ENCODE measurements around the gene AXDND1. TPM values are rescaled to one million over a fixed set of nuclear protein-coding genes. Genes with fewer than 3 reads are reported as not detected.
"Not testable (repeated sequence)": the region's sequence is repeated elsewhere in the genome, so short reads cannot be mapped to it uniquely, and the experiment has no call there.

Gene AXDND1
- total and polyA plus RNA-seq, 2 of the 8 experiments (the other 6 are each of a cell fraction or from before 2014, with no cell fraction given), result 0.61 TPM; not detected in 1

- H3K4me3 ChIP-seq (ENCODE audit: extremely low read depth in 1 of 4, insufficient read depth in 2 of 4, low read depth in 3 of 4, low read length in 4 of 4); H2BK120ac ChIP-seq (replicated peaks; ENCODE audit: low read depth, low read length); H3K27ac ChIP-seq (ENCODE audit: low read depth, low read length); H3K9ac ChIP-seq (replicated peaks in 1 of 4; ENCODE audit: extremely low read depth in 1 of 4, low read depth in 3 of 4, low read length in 3 of 4); H3K27me3 ChIP-seq (replicated peaks in 1 of 4; ENCODE audit: control insufficient read depth in 3 of 4, extremely low read depth in 1 of 4, insufficient read depth in 3 of 4, low read length in 3 of 4); FAIRE-seq; H3K56ac ChIP-seq (replicated peaks; ENCODE audit: insufficient read length, low read depth, low read length); H2BK15ac ChIP-seq (ENCODE audit: low read length); H2BK20ac ChIP-seq (ENCODE audit: low read length); H4K20me1 ChIP-seq (replicated peaks in 1 of 2; ENCODE audit: control insufficient read depth in 1 of 2, insufficient read depth in 2 of 2, low read length in 2 of 2); H3K4me1 ChIP-seq (replicated peaks in 1 of 4; ENCODE audit: control insufficient read depth in 3 of 4, insufficient read depth in 4 of 4, low read length in 3 of 4); H3K4ac ChIP-seq (replicated peaks; ENCODE audit: insufficient read length, low read depth, low read length); H3K79me1 ChIP-seq (ENCODE audit: low read depth, low read length); H4K5ac ChIP-seq (ENCODE audit: insufficient read length, low read depth, low read length); H2AK5ac ChIP-seq (ENCODE audit: low read depth, low read length); H3K14ac ChIP-seq (ENCODE audit: insufficient read length); H3K9me3 ChIP-seq (ENCODE audit: insufficient read depth in 2 of 2, low read depth in 1 of 2, low read length in 1 of 2); H3K79me2 ChIP-seq (ENCODE audit: control insufficient read depth in 1 of 2, insufficient read depth in 2 of 2, low read length in 2 of 2); H3K36me3 ChIP-seq (ENCODE audit: control insufficient read depth in 2 of 4, insufficient read depth in 4 of 4, low read length in 3 of 4); H3K4me2 ChIP-seq (ENCODE audit: insufficient read depth in 1 of 2, low read depth in 2 of 2, low read length in 2 of 2); H2BK5ac ChIP-seq (ENCODE audit: low read depth, low read length); H3K23me2 ChIP-seq (ENCODE audit: low read depth, low read length); H3K23ac ChIP-seq (ENCODE audit: insufficient read length); H2AFZ ChIP-seq (ENCODE audit: low read length); H4K8ac ChIP-seq (ENCODE audit: extremely low read depth, insufficient read depth, low read length); H4K91ac ChIP-seq (replicated peaks; ENCODE audit: insufficient read length, low read length); DNase-seq (ENCODE audit: low read depth in 1 of 2, low spot score in 2 of 2); H3K18ac ChIP-seq (ENCODE audit: extremely low read depth, low read length); POLR2A ChIA-PET (ENCODE audit: partially characterized antibody); H2BK12ac ChIP-seq (ENCODE audit: low read depth, low read length): not testable (repeated sequence)
- CTCF ChIA-PET (ENCODE audit: partially characterized antibody), result interaction anchor here (3.2 kb wide), 1 partner anchor 10 kb away, joined by 6 read pairs; no protein-coding TSS in a partner anchor
- 91% methylated on average over 1 of the region's 1 CpG; no CpG with 5 or more reads in 1 of the 2 experiments for WGBS, 2 experiments (ENCODE audit: extremely low coverage in 1 of 2, insufficient coverage in 1 of 2, insufficient read length in 1 of 2, insufficient replicate concordance in 2 of 2, low coverage in 1 of 2, low lambda C conversion rate in 2 of 2, missing lambda C conversion rate in 1 of 2)
Measured at GRCh38 chr1:179518544-179518943, 152.8 kb downstream of the AXDND1 start.
